Uterus (tissue), 2 donors: ENCODE measurements around the gene PIK3R2.

Experiments used
- POLR2A ChIP-seq, 2 donors: fragments of 450-650 bp; IDR thresholded peaks; one replicate each; pipeline ENCODE4 v1.6.1; 2016; ENCODE audit warnings: antibody characterized with exemption in 2 of 2, mild to moderate bottlenecking in 1 of 2, moderate library complexity in 1 of 2
- TF ChIP-seq, protein P1 (sequence below), 4 experiments: fragments of 200-600 bp in 2 of 4; fragments of 450-650 bp in 2 of 4; sonication (generic) in 2 of 4; IDR thresholded peaks; one replicate each; pipeline ENCODE4 v1.5.1; 2016 to 2019; ENCODE audit warnings: antibody characterized with exemption in 4 of 4, mild to moderate bottlenecking in 2 of 4, moderate library complexity in 1 of 4

DNA sequence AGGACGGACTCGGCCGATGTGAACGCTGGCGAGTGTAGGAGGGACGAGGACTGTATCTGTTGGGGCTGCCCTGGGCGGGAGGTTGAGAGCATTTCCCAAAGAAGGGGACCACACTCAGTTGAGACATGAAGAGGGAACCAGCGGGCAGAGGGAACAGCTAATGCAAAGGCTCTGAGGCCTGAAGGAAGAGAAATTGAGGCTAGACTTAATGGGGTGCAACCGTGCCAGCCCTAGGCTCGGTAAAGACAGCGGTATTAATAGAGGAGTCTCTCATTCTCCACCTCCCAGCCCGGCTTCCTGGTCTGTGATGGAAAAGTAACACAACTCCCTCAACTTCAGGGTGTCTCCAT, 41.2 kb downstream of the PIK3R2 start:
- no peak for TF ChIP-seq POLR2A (IDR thresholded peaks at IDR 0.05)
- TF ChIP-seq, protein P1, sequence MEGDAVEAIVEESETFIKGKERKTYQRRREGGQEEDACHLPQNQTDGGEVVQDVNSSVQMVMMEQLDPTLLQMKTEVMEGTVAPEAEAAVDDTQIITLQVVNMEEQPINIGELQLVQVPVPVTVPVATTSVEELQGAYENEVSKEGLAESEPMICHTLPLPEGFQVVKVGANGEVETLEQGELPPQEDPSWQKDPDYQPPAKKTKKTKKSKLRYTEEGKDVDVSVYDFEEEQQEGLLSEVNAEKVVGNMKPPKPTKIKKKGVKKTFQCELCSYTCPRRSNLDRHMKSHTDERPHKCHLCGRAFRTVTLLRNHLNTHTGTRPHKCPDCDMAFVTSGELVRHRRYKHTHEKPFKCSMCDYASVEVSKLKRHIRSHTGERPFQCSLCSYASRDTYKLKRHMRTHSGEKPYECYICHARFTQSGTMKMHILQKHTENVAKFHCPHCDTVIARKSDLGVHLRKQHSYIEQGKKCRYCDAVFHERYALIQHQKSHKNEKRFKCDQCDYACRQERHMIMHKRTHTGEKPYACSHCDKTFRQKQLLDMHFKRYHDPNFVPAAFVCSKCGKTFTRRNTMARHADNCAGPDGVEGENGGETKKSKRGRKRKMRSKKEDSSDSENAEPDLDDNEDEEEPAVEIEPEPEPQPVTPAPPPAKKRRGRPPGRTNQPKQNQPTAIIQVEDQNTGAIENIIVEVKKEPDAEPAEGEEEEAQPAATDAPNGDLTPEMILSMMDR (IDR thresholded peaks at IDR 0.05), result no peak
